Liver (tissue), 3 donors: ENCODE data around the gene ZNF280B.

ENCODE experiments used
- EGR1 ChIP-seq, 2 donors: IDR thresholded peaks; 2 replicates each; pipeline ENCODE4 v1.6.1; 2016 to 2018; ENCODE audit warnings: antibody characterized with exemption in 2 of 2, low read depth in 2 of 2
- FOXA1 ChIP-seq: IDR thresholded peaks from 2 replicates; pipeline ENCODE4 v1.6.1; 2016; ENCODE audit warnings: antibody characterized with exemption
- RAD21 ChIP-seq, 2 donors: IDR thresholded peaks; 2 replicates each; pipeline ENCODE4 v1.6.1; 2016; ENCODE audit warnings: antibody characterized with exemption in 2 of 2, mild to moderate bottlenecking in 2 of 2
- REST ChIP-seq: IDR thresholded peaks from 2 replicates; pipeline ENCODE4 v1.6.1; 2016; ENCODE audit warnings: antibody characterized with exemption, mild to moderate bottlenecking
- SP1 ChIP-seq: IDR thresholded peaks from 2 replicates; pipeline ENCODE4 v1.6.1; 2018; ENCODE audit warnings: antibody characterized with exemption, mild to moderate bottlenecking
- YY1 ChIP-seq: IDR thresholded peaks from 2 replicates; pipeline ENCODE4 v1.6.1; 2016; ENCODE audit warnings: antibody characterized with exemption, mild to moderate bottlenecking
- TF ChIP-seq, protein P1 (sequence below): fragments of 150-350 bp; IDR thresholded peaks from 2 replicates; pipeline ENCODE4 v1.5.1; 2017; ENCODE audit warnings: improper control_type of control experiment, low read depth, low read length; ENCODE audit not compliant: missing input control
- TF ChIP-seq, protein P2 (sequence below): IDR thresholded peaks from 2 replicates; pipeline ENCODE4 v1.6.1; 2016; ENCODE audit warnings: antibody characterized with exemption
- donor health status: healthy.
- donor health status: healthy.

DNA sequence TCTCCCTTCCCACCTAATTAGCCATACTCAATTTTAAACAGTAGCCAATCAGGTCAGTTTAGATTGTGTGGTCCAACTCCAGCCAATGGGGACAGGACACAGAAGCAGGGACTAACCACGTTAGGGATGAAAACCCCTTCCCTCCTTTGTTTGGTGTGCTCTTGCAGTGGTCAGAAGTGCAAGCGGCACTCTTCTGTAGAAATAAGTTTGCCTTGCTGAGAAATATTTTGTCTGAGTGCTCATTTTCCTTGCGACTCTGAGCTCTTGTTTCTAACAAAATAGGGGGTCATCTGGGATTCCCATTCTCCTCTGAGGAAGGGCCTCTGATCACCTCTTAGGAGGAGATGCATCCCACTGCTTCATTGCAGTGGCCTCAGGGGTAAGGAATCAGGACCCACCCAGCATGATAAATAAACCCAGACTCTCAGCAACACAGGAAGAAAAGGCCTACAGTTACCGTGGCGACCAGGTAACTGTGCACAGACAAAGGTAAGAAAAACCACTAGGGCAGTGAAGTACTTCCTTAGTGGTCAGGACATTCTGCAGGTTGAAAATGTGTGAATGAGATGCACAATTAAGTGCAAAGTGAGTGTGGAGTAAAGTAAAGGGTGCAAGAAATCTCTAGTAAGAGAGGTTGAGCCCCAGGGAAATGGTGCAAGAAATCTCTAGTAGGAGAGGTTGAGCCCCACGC, 55.4 kb downstream of the ZNF280B start:
- no peak for TF ChIP-seq SP1
- TF ChIP-seq, protein P1, sequence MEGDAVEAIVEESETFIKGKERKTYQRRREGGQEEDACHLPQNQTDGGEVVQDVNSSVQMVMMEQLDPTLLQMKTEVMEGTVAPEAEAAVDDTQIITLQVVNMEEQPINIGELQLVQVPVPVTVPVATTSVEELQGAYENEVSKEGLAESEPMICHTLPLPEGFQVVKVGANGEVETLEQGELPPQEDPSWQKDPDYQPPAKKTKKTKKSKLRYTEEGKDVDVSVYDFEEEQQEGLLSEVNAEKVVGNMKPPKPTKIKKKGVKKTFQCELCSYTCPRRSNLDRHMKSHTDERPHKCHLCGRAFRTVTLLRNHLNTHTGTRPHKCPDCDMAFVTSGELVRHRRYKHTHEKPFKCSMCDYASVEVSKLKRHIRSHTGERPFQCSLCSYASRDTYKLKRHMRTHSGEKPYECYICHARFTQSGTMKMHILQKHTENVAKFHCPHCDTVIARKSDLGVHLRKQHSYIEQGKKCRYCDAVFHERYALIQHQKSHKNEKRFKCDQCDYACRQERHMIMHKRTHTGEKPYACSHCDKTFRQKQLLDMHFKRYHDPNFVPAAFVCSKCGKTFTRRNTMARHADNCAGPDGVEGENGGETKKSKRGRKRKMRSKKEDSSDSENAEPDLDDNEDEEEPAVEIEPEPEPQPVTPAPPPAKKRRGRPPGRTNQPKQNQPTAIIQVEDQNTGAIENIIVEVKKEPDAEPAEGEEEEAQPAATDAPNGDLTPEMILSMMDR, result no peak
- no peak for TF ChIP-seq RAD21 (IDR thresholded peaks at IDR 0.05)
- TF ChIP-seq, protein P2, sequence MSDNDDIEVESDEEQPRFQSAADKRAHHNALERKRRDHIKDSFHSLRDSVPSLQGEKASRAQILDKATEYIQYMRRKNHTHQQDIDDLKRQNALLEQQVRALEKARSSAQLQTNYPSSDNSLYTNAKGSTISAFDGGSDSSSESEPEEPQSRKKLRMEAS, result no peak
- TF ChIP-seq YY1, result no peak
- TF ChIP-seq REST, result no peak
- no peak for TF ChIP-seq FOXA1
- TF ChIP-seq EGR1 (IDR thresholded peaks at IDR 0.05; ENCODE audit: low read depth in 2 of 2), result no peak
